ENCODE data around the gene SULF2.
"Not testable (repeated sequence)": the region's sequence is repeated elsewhere in the genome, so short reads cannot be mapped to it uniquely, and the experiment has no call there.

Gene SULF2

GRCh38 chr20:47796971-47797370 lies 11.7 kb upstream of the SULF2 start:
- no peak for TF ChIP-seq CTCF (IDR thresholded peaks at IDR 0.05; ENCODE audit: low read depth, low read length, missing control alignments)
- no peak overlapping the region for H3K4me3 ChIP-seq (replicated peaks; ENCODE audit: low read depth, low read length)
- DNase-seq (ENCODE audit: extremely low read depth, low read depth): no peak

DNA sequence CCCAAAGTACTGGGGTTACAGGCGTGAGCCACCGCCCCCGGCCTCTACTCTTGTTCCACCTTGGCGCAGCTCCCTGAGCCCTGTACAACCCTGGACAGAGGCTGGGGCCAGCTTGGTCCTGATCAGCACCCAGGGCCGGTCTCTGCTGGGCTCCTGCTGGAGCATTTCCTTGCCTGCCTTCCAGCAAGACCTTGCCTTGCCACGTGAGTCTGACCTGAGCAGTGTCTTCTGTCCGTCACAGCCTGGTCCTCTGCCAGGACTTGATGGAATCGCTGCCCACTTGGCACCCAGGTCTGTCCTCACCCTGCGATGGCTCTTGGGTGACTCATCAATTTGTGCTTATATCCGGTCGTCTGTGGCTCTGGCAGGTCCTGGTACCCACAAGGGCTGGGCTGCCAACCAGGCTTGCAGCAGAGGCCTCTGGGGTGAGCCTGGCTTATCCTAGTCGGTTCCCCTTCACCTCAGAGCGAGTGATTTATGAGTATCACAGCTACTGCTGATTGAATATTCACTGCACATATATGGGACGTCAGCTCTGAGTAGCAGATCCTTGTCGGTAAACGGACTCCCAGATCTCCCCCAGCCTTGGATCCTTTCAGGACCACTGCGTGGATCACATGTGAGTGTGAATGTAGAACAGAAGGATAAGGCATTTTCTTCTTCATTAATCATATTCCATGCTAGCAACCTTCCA lies 10.1 kb upstream of the SULF2 start:
- no peak overlapping the region for H3K4me3 ChIP-seq (replicated peaks; ENCODE audit: low read depth, low read length)
- TF ChIP-seq CTCF (IDR thresholded peaks at IDR 0.05; ENCODE audit: low read depth, low read length, missing control alignments): no peak
- DNase-seq (ENCODE audit: extremely low read depth, low read depth): no peak

GRCh38 chr20:47794264-47794663 lies 9.0 kb upstream of the SULF2 start:
- not testable (repeated sequence) for DNase-seq (ENCODE audit: extremely low read depth, low read depth)

DNA sequence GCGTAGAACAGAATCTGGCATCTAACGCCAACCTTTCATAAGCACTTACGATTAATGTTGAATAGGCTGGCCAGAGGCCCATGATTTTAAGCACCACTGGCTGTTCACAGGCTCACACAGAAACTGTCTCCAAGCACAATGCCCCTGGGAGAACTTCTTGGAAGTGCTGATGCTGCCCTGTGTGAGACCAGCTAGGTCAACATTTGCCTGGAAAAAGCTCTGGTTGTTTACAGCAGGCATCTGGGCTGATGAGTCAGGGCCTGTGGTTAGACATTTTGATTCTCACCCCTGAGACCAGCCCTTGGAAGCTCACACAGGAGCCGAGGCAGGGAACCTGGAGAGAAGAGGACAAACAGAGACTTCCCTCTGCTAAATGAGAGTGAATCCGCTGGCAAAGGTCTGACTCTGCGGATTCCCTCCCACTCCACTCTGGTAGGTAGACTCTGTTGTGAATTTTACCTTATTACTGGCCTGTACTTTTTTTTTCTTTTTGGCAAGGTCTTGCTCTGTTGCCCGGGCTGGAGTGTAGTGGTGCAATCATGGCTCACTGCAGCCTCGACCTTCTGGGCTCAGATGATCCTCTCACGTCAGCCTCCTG lies 6.8 kb upstream of the SULF2 start:
- peak; percentile 88 for DNase-seq (ENCODE audit: extremely low read depth, low read depth)
- TF ChIP-seq CTCF (IDR thresholded peaks at IDR 0.05; ENCODE audit: low read depth, low read length, missing control alignments): no peak
- no peak overlapping the region for H3K4me3 ChIP-seq (replicated peaks; ENCODE audit: low read depth, low read length)

More at GRCh38 chr20:47794264-47794663, 9.0 kb upstream of the SULF2 start:
- H3K4me3 ChIP-seq (replicated peaks; ENCODE audit: low read depth, low read length): not testable (repeated sequence)

- no peak for DNase-seq (ENCODE audit: extremely low read depth, low read depth)
- no peak for TF ChIP-seq CTCF (IDR thresholded peaks at IDR 0.05; ENCODE audit: low read depth, low read length, missing control alignments)
- no peak overlapping the region for H3K4me3 ChIP-seq (replicated peaks; ENCODE audit: low read depth, low read length)
Observed at GRCh38 chr20:47791084-47791599, 5.9 kb upstream of the SULF2 start.

DNA sequence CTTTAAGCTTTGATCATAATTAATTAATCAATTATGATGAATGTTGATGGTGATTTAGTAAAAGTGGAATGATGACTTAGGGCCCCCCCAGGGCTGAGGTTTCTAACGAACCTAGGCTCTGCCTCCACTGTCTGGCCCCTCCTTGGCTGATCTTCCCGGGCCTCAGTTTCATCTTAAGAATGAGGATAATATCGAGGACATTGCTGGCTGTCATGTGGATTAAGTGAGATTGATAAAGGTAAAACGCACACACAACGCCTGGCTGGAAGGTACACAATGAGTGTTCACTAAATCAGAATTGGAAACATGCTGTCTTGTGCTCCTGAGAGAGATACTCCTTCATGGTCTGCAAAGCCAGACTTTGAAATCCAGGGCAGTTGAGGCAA lies 5.3 kb upstream of the SULF2 start:
- DNase-seq (ENCODE audit: extremely low read depth, low read depth): no peak
- no peak overlapping the region for H3K4me3 ChIP-seq (replicated peaks; ENCODE audit: low read depth, low read length)
- no peak for TF ChIP-seq CTCF (IDR thresholded peaks at IDR 0.05; ENCODE audit: low read depth, low read length, missing control alignments)

GRCh38 chr20:47789764-47790579 lies 4.7 kb upstream of the SULF2 start:
- DNase-seq (ENCODE audit: extremely low read depth, low read depth): no peak
- no peak overlapping the region for H3K4me3 ChIP-seq (replicated peaks; ENCODE audit: low read depth, low read length)
- TF ChIP-seq CTCF (IDR thresholded peaks at IDR 0.05; ENCODE audit: low read depth, low read length, missing control alignments): no peak
